ENCODE results near the gene SVOPL. TPM values are rescaled to one million over a fixed set of nuclear protein-coding genes. Genes with fewer than 3 reads are reported as not detected.

Gene SVOPL
- total RNA-seq, 1 experiment from 2014 or later: not detected

DNA sequence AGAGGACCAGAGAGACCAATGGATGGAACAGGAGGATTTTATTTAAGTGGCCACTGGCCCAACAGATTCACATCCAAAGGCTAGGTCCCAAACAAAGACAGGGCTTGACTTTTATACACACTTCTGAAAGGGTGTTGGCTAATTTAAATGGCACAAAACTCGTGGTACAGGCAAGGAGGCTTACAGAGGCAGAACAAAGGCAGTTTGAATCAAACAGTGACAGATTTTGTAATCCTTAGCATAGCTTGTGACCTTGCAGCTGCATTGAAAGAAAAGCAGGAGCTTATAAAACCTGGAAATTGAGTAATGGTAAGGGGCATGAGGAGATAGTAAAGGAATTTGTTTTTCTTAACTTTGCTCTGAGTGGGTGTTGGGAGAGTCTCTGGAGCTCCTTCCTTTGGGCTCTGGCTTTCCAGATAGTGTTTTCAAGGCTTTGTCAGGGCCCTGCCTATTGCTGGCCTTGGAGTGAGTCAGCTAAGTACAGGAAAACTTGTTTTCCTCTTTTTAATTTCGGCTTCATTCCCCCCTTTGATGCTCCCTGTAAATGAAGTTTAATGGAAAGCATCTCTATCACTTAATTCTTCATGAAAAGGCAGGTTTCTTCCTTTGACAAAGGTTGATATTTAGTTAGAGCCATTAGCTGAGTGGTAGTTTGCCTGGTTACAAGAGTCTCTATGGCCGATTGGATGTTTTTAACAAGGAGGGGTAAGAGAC is 144.2 kb downstream of the SVOPL start:
- no peak overlapping the region for H3K4me3 ChIP-seq
- no peaks in the 10 kb centered on the region for H3K27me3 ChIP-seq
- peaks cover 79% of the 10 kb centered on the region for H3K36me3 ChIP-seq
- no peaks in the 10 kb centered on the region for H3K4me1 ChIP-seq
- no peak overlapping the region for H3K27ac ChIP-seq
- DNase-seq: peak in 1 of 2 experiments; percentile 19
- H3K9me3 ChIP-seq (replicated peaks): peaks cover 21% of the 10 kb centered on the region

DNA sequence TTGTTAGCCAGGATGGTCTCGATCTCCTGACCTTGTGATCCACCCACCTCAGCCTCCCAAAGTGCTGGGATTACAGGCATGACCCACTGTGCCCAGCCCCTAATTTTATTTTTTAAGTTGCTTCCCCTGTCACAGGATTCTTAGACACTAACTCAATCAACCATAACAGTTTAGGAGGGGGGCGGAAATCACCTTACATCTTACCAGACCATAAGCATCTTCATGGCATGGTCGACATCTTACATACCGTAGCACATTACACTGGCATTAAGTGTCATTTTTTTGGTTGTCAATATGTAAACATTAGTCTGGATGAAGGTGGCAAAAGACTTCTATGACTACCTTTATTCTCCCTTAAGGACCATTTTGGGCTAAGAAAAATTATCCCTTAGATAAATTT is 145.5 kb downstream of the SVOPL start:
- no peak overlapping the region for H3K4me3 ChIP-seq
- H3K27me3 ChIP-seq: no peaks in the 10 kb centered on the region
- H3K4me1 ChIP-seq: no peaks in the 10 kb centered on the region
- no peak overlapping the region for H3K27ac ChIP-seq
- peaks cover 79% of the 10 kb centered on the region for H3K36me3 ChIP-seq
- no peak for DNase-seq
- peaks cover 21% of the 10 kb centered on the region for H3K9me3 ChIP-seq (replicated peaks)

- peaks cover 74% of the 10 kb centered on the region for H3K36me3 ChIP-seq
- H3K27ac ChIP-seq: no peak overlapping the region
- DNase-seq: no peak
- H3K4me3 ChIP-seq: no peak overlapping the region
- peaks cover 21% of the 10 kb centered on the region for H3K9me3 ChIP-seq (replicated peaks)
- H3K27me3 ChIP-seq: no peaks in the 10 kb centered on the region
- no peaks in the 10 kb centered on the region for H3K4me1 ChIP-seq
These were observed 146.5 kb downstream of the SVOPL start for GRCh38 chr7:138554674-138555073.

DNA sequence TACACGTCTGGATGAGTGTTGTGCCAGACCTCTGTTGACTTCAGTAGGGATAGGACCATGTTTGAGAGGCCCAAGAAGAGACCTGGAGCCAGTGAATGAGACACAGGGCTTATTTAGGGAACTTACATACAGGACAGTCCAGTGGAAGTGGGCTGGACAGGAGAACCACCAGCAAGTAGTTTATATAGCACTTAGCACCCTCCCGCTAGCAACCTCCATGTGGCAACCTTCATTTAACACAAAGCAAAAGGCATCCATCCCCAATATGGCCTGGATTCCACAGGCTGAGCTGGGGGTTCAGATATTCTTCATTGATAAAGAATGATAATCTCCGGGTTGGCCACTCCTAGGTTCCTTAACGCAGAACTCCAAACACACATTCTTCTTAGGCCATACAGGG is 147.4 kb downstream of the SVOPL start:
- no peak for DNase-seq
- no peaks in the 10 kb centered on the region for H3K4me1 ChIP-seq
- peaks cover 71% of the 10 kb centered on the region for H3K36me3 ChIP-seq
- peaks cover 21% of the 10 kb centered on the region for H3K9me3 ChIP-seq (replicated peaks)
- no peak overlapping the region for H3K4me3 ChIP-seq
- no peak overlapping the region for H3K27ac ChIP-seq
- no peaks in the 10 kb centered on the region for H3K27me3 ChIP-seq

DNA sequence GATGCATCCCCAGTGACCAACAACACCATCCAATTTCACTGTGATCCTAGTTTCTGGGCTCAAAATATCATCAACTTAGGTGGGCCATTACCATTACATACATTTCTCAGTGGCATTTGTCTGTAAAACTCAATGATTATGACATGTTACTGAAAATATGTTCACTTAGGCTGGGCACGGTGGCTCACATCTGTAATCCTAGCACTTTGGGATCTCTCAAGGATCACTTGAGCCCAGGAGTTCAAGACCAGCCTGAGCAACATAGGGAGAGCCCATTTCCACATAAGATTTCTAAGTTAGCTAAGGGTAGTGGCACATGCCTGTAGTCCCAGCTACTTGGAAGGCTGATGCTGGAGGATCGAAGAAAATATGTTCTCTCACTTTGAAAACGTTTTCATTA is 150.1 kb downstream of the SVOPL start:
- H3K9me3 ChIP-seq (replicated peaks): peaks cover 4% of the 10 kb centered on the region
- no peak for DNase-seq
- H3K4me1 ChIP-seq: no peaks in the 10 kb centered on the region
- no peak overlapping the region for H3K4me3 ChIP-seq
- H3K27me3 ChIP-seq: no peaks in the 10 kb centered on the region
- H3K36me3 ChIP-seq: peaks cover 52% of the 10 kb centered on the region
- no peak overlapping the region for H3K27ac ChIP-seq

DNA sequence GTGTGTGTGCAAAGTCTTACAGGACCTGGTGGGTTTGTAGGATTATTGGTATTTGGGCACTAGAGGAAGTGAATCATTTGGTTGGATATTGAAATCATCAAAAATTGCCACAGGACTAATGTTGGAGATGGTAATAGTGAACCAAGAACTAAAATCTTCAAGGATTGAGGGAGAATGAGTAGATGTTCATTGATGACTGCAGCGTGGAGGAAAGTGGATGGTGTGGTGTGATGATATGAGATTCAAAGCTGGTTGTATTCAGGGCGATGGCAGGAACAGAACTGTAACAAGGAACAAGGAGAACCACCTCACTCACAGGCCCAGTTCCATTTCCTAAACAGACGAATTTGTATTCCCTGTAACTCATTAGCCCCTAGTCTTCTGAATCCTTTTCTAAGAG is 150.8 kb downstream of the SVOPL start:
- no peaks in the 10 kb centered on the region for H3K27me3 ChIP-seq
- H3K27ac ChIP-seq: no peak overlapping the region
- no peak for DNase-seq
- no peaks in the 10 kb centered on the region; the same call in 1 of the 2 replicates for H3K9me3 ChIP-seq (replicated peaks)
- no peak overlapping the region for H3K4me3 ChIP-seq
- peaks cover 49% of the 10 kb centered on the region for H3K36me3 ChIP-seq
- H3K4me1 ChIP-seq: no peaks in the 10 kb centered on the region

GRCh38 chr7:138549082-138549481 is 152.1 kb downstream of the SVOPL start:
- DNase-seq: no peak
- Histone ChIP-seq H3K4me1 (no peaks in the 10 kb centered on the region), H3K36me3 (peaks cover 38% of the 10 kb centered on the region), H3K27ac (no peak overlapping the region), H3K9me3 (replicated peaks) (no peaks in the 10 kb centered on the region; the same call in 1 of the 2 replicates), H3K4me3 (no peak overlapping the region), H3K27me3 (no peaks in the 10 kb centered on the region)

GRCh38 chr7:138546829-138547228 is 154.3 kb downstream of the SVOPL start:
- Histone ChIP-seq H3K9me3 (replicated peaks) (no peaks in the 10 kb centered on the region; the same call in 1 of the 2 replicates), H3K27ac (no peak overlapping the region), H3K4me1 (no peaks in the 10 kb centered on the region), H3K27me3 (no peaks in the 10 kb centered on the region), H3K36me3 (peaks cover 22% of the 10 kb centered on the region), H3K4me3 (no peak overlapping the region)
- DNase-seq: no peak

DNA sequence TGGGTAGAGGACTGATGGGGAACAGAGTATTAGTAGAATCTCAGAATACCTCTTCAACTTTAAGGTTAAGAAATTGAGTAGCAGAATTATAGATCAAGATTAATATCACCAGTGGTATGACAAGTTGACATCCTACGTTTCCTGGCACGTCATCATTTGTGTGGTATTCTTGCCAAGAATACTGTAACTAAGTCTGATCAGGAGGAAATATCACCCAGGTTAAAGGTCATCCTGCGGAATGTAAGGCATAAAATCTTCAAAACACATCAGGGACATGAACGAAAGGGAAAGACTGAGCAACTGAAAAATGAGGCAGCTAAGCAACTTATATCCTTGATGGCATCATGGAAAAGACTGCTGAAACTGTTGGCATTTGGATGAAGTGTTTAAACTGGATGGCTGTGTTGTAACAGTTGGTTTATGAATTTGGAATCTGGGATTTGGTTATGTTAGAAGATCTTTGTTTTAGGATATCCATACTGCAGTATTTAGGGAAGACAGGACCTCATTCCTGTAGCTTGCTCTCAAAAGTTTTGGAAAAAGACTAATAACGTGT is 155.0 kb downstream of the SVOPL start:
- Histone ChIP-seq H3K27me3 (no peaks in the 10 kb centered on the region), H3K4me1 (no peaks in the 10 kb centered on the region), H3K4me3 (no peak overlapping the region), H3K27ac (no peak overlapping the region), H3K36me3 (peaks cover 25% of the 10 kb centered on the region), H3K9me3 (replicated peaks) (no peaks in the 10 kb centered on the region; the same call in 1 of the 2 replicates)
- no peak for DNase-seq

- Histone ChIP-seq H3K27me3 (no peaks in the 10 kb centered on the region), H3K36me3 (peaks cover 28% of the 10 kb centered on the region), H3K9me3 (replicated peaks) (no peaks in the 10 kb centered on the region; the same call in 1 of the 2 replicates), H3K4me3 (no peak overlapping the region), H3K4me1 (no peaks in the 10 kb centered on the region), H3K27ac (no peak overlapping the region)
- DNase-seq: no peak
These were observed 156.0 kb downstream of the SVOPL start for GRCh38 chr7:138545123-138545522.

Other genes starting within 250 kb of the SVOPL start
- 36.4 and 40.0 TPM in 2 replicates for gene TRIM24, start 241.1 kb downstream of the SVOPL start, total RNA-seq (2014; rRNA removed; shearing (Covaris generic))
- not detected in 2 replicates for gene TMEM213, start 96.6 kb upstream of the SVOPL start, total RNA-seq (2014; rRNA removed; shearing (Covaris generic))
- 1.3 and 2.4 TPM in 2 replicates for gene ATP6V0A4, start 96.8 kb upstream of the SVOPL start, total RNA-seq (2014; rRNA removed; shearing (Covaris generic))

All from SJCRH30 (cell line).